Stimulated activated CD8-positive, alpha-beta memory T cell treated with anti-CD3 and anti-CD28 coated beads, Interleukin-7, amount 100 ng/mL, for 4 hours (primary cell): ENCODE measurements around the gene MAPK12.
A peak's percentile ranks its signal among the peaks of the same experiment; 100 is the strongest.

ENCODE experiments used
- DNase-seq, 2 donors: peaks; one replicate each; pipeline ENCODE4 v3.0.0-alpha.2; 2020; ENCODE audit warnings: low read depth in 2 of 2

The MAPK12 gene

GRCh38 chr22:50252082-50253045, 9.1 kb downstream of the MAPK12 start:
- peak; percentile 52 to 61 for DNase-seq

- no peak for DNase-seq
Measured at GRCh38 chr22:50251477-50252081, 9.9 kb downstream of the MAPK12 start.

- DNase-seq, result peak; percentile 46 to 73
Measured at GRCh38 chr22:50250555-50251476, 10.7 kb downstream of the MAPK12 start, which contains the start of gene HDAC10. Gene HDAC10 (minus strand): TSS chr22:50251265. CDS start chr22:50251032, 233 bp downstream.

- no peak for DNase-seq
Measured at GRCh38 chr22:50250249-50250554, 11.3 kb downstream of the MAPK12 start.

- no peak for DNase-seq
Measured at GRCh38 chr22:50249341-50250248, 11.9 kb downstream of the MAPK12 start.

GRCh38 chr22:50248196-50249081, 13.0 kb downstream of the MAPK12 start:
- no peak for DNase-seq

GRCh38 chr22:50247748-50248147, 13.7 kb downstream of the MAPK12 start:
- DNase-seq, result no peak

GRCh38 chr22:50246242-50247175, 15.0 kb downstream of the MAPK12 start:
- no peak for DNase-seq

- no peak for DNase-seq
Measured at GRCh38 chr22:50245214-50246072, 16.0 kb downstream of the MAPK12 start.

- peak; percentile 82 to 93 for DNase-seq
Measured at GRCh38 chr22:50244420-50245213, 16.9 kb downstream of the MAPK12 start, which contains the start of gene TUBGCP6. Gene TUBGCP6 (minus strand): TSS chr22:50245023. CDS start chr22:50244459, 564 bp downstream.

- no peak for DNase-seq
Measured at GRCh38 chr22:50243685-50244419, 17.6 kb downstream of the MAPK12 start.

- DNase-seq, result no peak
Measured at GRCh38 chr22:50242406-50242949, 19.0 kb downstream of the MAPK12 start.

- DNase-seq, result no peak
Measured at GRCh38 chr22:50238755-50239154, 22.7 kb downstream of the MAPK12 start.

GRCh38 chr22:50236731-50237409, 24.6 kb downstream of the MAPK12 start:
- no peak for DNase-seq

GRCh38 chr22:50233223-50233622, 28.3 kb downstream of the MAPK12 start:
- DNase-seq, result no peak
